Trophoblast cell (in vitro differentiated cells and primary cell): ENCODE data around the gene NDUFC2.

Source experiments
- DNase-seq, 2 donors: peaks; one replicate each; pipeline ENCODE4 v3.0.0-alpha.2; 2016
- H2AFZ ChIP-seq: 2 replicates; pipeline ENCODE4 v1.6.1; 2013; ENCODE audit warnings: low read length, moderate library complexity, mild to moderate bottlenecking; ENCODE audit not compliant: insufficient read depth, poor library complexity
- H2AK5ac ChIP-seq: 2 replicates; pipeline ENCODE4 v1.6.1; 2013; ENCODE audit warnings: mild to moderate bottlenecking, low read length
- H2BK120ac ChIP-seq: 2 replicates; pipeline ENCODE4 v1.6.1; 2013; ENCODE audit warnings: low read length, mild to moderate bottlenecking, moderate library complexity; ENCODE audit not compliant: insufficient read depth, poor library complexity
- H2BK12ac ChIP-seq: 2 replicates; pipeline ENCODE4 v1.6.1; 2013; ENCODE audit warnings: mild to moderate bottlenecking, low read length, moderate library complexity
- H2BK5ac ChIP-seq: 2 replicates; pipeline ENCODE4 v1.6.1; 2013; ENCODE audit warnings: low read length, low read depth, moderate library complexity, mild to moderate bottlenecking; ENCODE audit not compliant: poor library complexity
- H3K14ac ChIP-seq: 2 replicates; pipeline ENCODE4 v1.6.1; 2013; ENCODE audit warnings: mild to moderate bottlenecking, low read length
- H3K18ac ChIP-seq: 2 replicates; pipeline ENCODE4 v1.6.1; 2013; ENCODE audit warnings: mild to moderate bottlenecking, low read length
- H3K23ac ChIP-seq: 2 replicates; pipeline ENCODE4 v1.6.1; 2013; ENCODE audit warnings: low read length
- H3K27ac ChIP-seq: 2 replicates; pipeline ENCODE4 v1.5.1; 2013; ENCODE audit warnings: low read depth, mild to moderate bottlenecking, inconsistent platforms, low read length, moderate library complexity
- H3K27me3 ChIP-seq: 2 replicates; pipeline ENCODE4 v1.6.1; 2013; ENCODE audit warnings: inconsistent platforms, mild to moderate bottlenecking, low read length, moderate library complexity; ENCODE audit not compliant: insufficient read depth
- H3K36me3 ChIP-seq, 2 experiments: 1 replicate in 1 of 2; 2 replicates in 1 of 2; pipeline ENCODE4 v1.6.1; 2013; ENCODE audit warnings: low read length in 2 of 2, mild to moderate bottlenecking in 2 of 2, moderate library complexity in 1 of 2; ENCODE audit not compliant: insufficient read depth in 2 of 2, control insufficient read depth in 1 of 2
- H3K4ac ChIP-seq: 2 replicates; pipeline ENCODE4 v1.6.1; 2013; ENCODE audit warnings: low read depth, mild to moderate bottlenecking, low read length, moderate library complexity
- H3K4me1 ChIP-seq, 2 experiments: 1 replicate in 1 of 2; 2 replicates in 1 of 2; pipeline ENCODE4 v1.6.1; 2013; ENCODE audit warnings: low read length in 2 of 2, mild to moderate bottlenecking in 2 of 2, moderate library complexity in 1 of 2; ENCODE audit not compliant: insufficient read depth in 2 of 2, control insufficient read depth in 1 of 2
- H3K4me2 ChIP-seq: 2 replicates; pipeline ENCODE4 v1.6.1; 2013; ENCODE audit warnings: inconsistent platforms, mild to moderate bottlenecking, low read length, moderate library complexity
- H3K4me3 ChIP-seq: 2 replicates; pipeline ENCODE4 v1.5.1; 2013; ENCODE audit warnings: mild to moderate bottlenecking, low read depth, low read length, inconsistent platforms
- H3K79me1 ChIP-seq: one replicate; pipeline ENCODE4 v1.6.1; 2013; ENCODE audit warnings: low read length
- H3K79me2 ChIP-seq: 2 replicates; pipeline ENCODE4 v1.6.1; 2013; ENCODE audit warnings: low read length, mild to moderate bottlenecking; ENCODE audit not compliant: control insufficient read depth, insufficient read depth, poor library complexity
- H3K9ac ChIP-seq: 2 replicates; pipeline ENCODE4 v1.6.1; 2013; ENCODE audit warnings: mild to moderate bottlenecking, low read length
- H3K9me3 ChIP-seq: 2 replicates; pipeline ENCODE4 v1.6.1; 2013; ENCODE audit warnings: low read depth, mild to moderate bottlenecking, control low read depth, inconsistent platforms, low read length; ENCODE audit not compliant: insufficient read depth
- H4K12ac ChIP-seq: 2 replicates; pipeline ENCODE4 v1.6.1; 2013; ENCODE audit warnings: low read depth, mild to moderate bottlenecking, low read length, moderate library complexity
- H4K8ac ChIP-seq: 2 replicates; pipeline ENCODE4 v1.6.1; 2013; ENCODE audit warnings: low read depth, mild to moderate bottlenecking, low read length, moderate library complexity
- H4K91ac ChIP-seq: one replicate; pipeline ENCODE4 v1.6.1; 2013; ENCODE audit warnings: low read depth, mild to moderate bottlenecking, low read length, moderate library complexity
- WGBS: extraction: QIAGEN DNeasy Blood & Tissue Kit; methylation state at CpG from one replicate; pipeline ENCODE4 v1.1.7; 2013; ENCODE audit warnings: missing lambda C conversion rate; ENCODE audit not compliant: insufficient read length, insufficient coverage; ENCODE audit errors: extremely low coverage; 5-methylcytosine and 5-hydroxymethylcytosine counted together

NDUFC2 gene

GRCh38 chr11:78022397-78023396 is 57.0 kb downstream of the NDUFC2 start, which contains the start of gene KCTD14:
TSS of gene KCTD14 (minus strand) at chr11:78023276. CDS start at chr11:78023249, 27 bp downstream.
- H3K36me3 ChIP-seq = peaks cover 0 to 1% of the 10 kb centered on the region in 2 experiments
- H2BK120ac ChIP-seq = peak within 1 kb of the TSS; percentile 33
- H3K14ac ChIP-seq = peak within 1 kb of the TSS; percentile 29

DNA sequence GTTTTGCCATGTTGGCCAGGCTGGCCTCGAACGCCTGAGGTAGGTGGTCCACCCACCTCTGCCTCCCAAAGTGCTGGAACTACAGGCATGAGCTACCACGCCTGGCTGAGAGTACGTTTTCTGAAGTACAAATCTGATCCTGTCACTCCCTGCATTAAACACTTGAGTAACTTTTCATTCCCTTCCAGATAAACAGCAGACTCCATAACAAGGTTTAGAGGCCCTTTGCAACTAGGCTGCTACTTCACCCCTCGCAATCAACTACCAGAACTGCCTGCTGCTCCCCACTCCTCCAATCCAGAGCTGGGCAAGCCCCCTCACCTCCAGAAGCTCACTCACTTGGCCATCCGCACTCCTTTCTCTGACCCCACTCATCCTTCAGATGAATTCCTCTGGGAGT is 58.1 kb downstream of the NDUFC2 start:
- WGBS = no CpG with 5 or more reads among the region's 6 CpGs
- no peak overlapping the region for H3K9ac ChIP-seq
- no peak overlapping the region for H3K4me2 ChIP-seq
- no peak overlapping the region for H4K8ac ChIP-seq
- H3K9me3 ChIP-seq = no peaks in the 10 kb centered on the region
- DNase-seq = no peak
- no peak overlapping the region for H2AFZ ChIP-seq
- H3K79me2 ChIP-seq = peaks cover 3% of the 10 kb centered on the region
- no peak overlapping the region for H2AK5ac ChIP-seq
- peak overlapping the region; percentile 2 for H2BK12ac ChIP-seq
- H3K23ac ChIP-seq = no peak overlapping the region
- H3K4ac ChIP-seq = no peak overlapping the region
- peaks cover 5 to 6% of the 10 kb centered on the region in 2 experiments for H3K36me3 ChIP-seq
- no peak overlapping the region for H2BK5ac ChIP-seq
- H3K18ac ChIP-seq = peak overlapping the region; percentile 7
- no peak overlapping the region for H3K27ac ChIP-seq
- peaks cover 10% of the 10 kb centered on the region for H3K79me1 ChIP-seq
- H2BK120ac ChIP-seq = peak overlapping the region; percentile 16
- H3K27me3 ChIP-seq = no peaks in the 10 kb centered on the region
- H3K14ac ChIP-seq = no peak overlapping the region
- no peak overlapping the region for H4K91ac ChIP-seq
- H3K4me1 ChIP-seq = peaks cover 10 to 23% of the 10 kb centered on the region in 2 experiments
- H4K12ac ChIP-seq = no peak overlapping the region
- H3K4me3 ChIP-seq = no peak overlapping the region

More at GRCh38 chr11:78022397-78023396, 57.0 kb downstream of the NDUFC2 start, which contains the start of gene KCTD14:
- Histone ChIP-seq H3K79me1 (peaks cover 18% of the 10 kb centered on the region), H2AFZ (peak within 1 kb of the TSS; percentile 62), H2BK12ac (peak within 1 kb of the TSS; percentile 19), H3K4me3 (peak within 1 kb of the TSS; percentile 72), H3K9me3 (no peaks in the 10 kb centered on the region), H2BK5ac (peak within 1 kb of the TSS; percentile 7), H3K27ac (peak within 1 kb of the TSS; percentile 21), H3K4ac (peak within 1 kb of the TSS; percentile 23), H2AK5ac (no peak within 1 kb of the TSS), H3K9ac (peak within 1 kb of the TSS; percentile 25), H4K12ac (peak within 1 kb of the TSS; percentile 4), H3K4me2 (peak within 1 kb of the TSS; percentile 65), H4K8ac (peak within 1 kb of the TSS; percentile 44), H3K4me1 (peaks cover 10 to 26% of the 10 kb centered on the region in 2 experiments), H3K79me2 (peaks cover 3% of the 10 kb centered on the region), H3K23ac (no peak within 1 kb of the TSS), H3K27me3 (no peaks in the 10 kb centered on the region), H4K91ac (peak within 1 kb of the TSS; percentile 61), H3K18ac (peak within 1 kb of the TSS; percentile 20)
- no CpG with 5 or more reads among the region's 37 CpGs for WGBS
- DNase-seq = peak in 1 of 2 donors; percentile 34

DNA sequence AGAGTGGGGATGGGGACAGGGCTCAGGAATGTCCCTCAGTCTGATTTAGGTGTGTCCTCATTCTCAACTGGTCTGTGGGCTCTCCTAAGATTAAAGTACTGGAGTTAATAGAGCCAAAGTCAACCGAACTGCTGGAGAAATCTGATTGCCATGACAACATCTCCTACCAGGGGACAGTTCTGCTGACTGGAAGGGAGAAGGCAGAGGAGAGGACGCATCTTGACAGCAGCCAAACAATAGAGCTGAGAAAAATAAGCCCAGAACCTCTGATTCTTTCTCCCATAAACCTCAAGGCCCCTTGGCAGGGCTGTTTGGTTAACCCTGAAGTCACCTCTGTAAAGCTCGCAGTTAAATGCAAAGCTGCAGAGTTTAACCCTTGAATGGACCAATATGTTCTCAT is 59.4 kb downstream of the NDUFC2 start:
- Histone ChIP-seq H3K27me3 (no peaks in the 10 kb centered on the region), H2BK120ac (no peak overlapping the region), H3K27ac (no peak overlapping the region), H4K91ac (no peak overlapping the region), H3K9me3 (no peaks in the 10 kb centered on the region), H3K79me2 (peaks cover 3% of the 10 kb centered on the region), H3K18ac (no peak overlapping the region), H3K36me3 (peaks cover 8 to 14% of the 10 kb centered on the region in 2 experiments), H3K4me3 (no peak overlapping the region), H3K23ac (no peak overlapping the region), H2AK5ac (no peak overlapping the region), H3K79me1 (peaks cover 9% of the 10 kb centered on the region), H2AFZ (no peak overlapping the region), H3K4me1 (peaks cover 10 to 23% of the 10 kb centered on the region in 2 experiments), H3K4me2 (peak overlapping the region; percentile 14), H3K4ac (no peak overlapping the region), H2BK12ac (no peak overlapping the region), H4K12ac (no peak overlapping the region), H2BK5ac (no peak overlapping the region), H3K9ac (no peak overlapping the region), H4K8ac (no peak overlapping the region), H3K14ac (no peak overlapping the region)
- DNase-seq = no peak
- no CpG with 5 or more reads among the region's 3 CpGs for WGBS

DNA sequence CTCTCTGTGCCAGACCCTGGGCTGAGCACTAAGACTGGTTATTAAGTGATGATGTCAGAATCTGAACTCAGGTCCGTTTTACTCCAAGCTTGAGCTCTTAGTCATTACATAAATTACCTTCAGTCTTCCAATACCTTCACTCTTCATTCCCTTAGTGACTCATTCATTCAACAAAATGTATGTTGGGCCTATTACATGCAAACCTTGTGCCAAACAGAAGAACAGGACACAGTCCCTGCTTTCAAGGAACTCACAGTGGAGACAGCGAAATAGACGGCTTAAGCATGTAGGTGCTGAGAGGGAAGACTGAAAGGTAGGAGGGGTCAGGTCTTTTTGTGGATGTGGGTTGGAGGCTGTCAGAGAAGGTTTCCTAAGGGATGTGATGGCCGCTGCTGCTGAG is 59.9 kb downstream of the NDUFC2 start:
- Histone ChIP-seq H3K18ac (no peak overlapping the region), H3K4me2 (no peak overlapping the region), H2BK5ac (no peak overlapping the region), H4K8ac (no peak overlapping the region), H3K4me3 (no peak overlapping the region), H3K23ac (no peak overlapping the region), H3K79me2 (peaks cover 3% of the 10 kb centered on the region), H3K9me3 (no peaks in the 10 kb centered on the region), H3K36me3 (peaks cover 8 to 15% of the 10 kb centered on the region in 2 experiments), H3K27ac (no peak overlapping the region), H3K4me1 (peaks cover 10 to 23% of the 10 kb centered on the region in 2 experiments), H2BK120ac (no peak overlapping the region), H3K27me3 (no peaks in the 10 kb centered on the region), H4K91ac (no peak overlapping the region), H3K4ac (no peak overlapping the region), H3K79me1 (peaks cover 9% of the 10 kb centered on the region), H3K14ac (no peak overlapping the region), H2AFZ (no peak overlapping the region), H2BK12ac (no peak overlapping the region), H3K9ac (no peak overlapping the region), H4K12ac (no peak overlapping the region), H2AK5ac (no peak overlapping the region)
- DNase-seq = peak; percentile 12 to 69
- WGBS = no CpG with 5 or more reads among the region's 4 CpGs
